ENCODE data around the gene NPR1.

GRCh38 chr1:153669606-153670005, 8.9 kb upstream of the NPR1 start:
- TF ChIP-seq CTCF (conservative IDR thresholded peaks at IDR 0.05; ENCODE audit: low read length): no peak
- TF ChIP-seq EZH2phosphoT487 (IDR thresholded peaks at IDR 0.05; ENCODE audit: borderline replicate concordance): no peak

Data from Loucy (cell line).